Bronchial epithelial cell (primary cell): ENCODE measurements around the gene HOXB9. TPM values are rescaled to one million over a fixed set of nuclear protein-coding genes. Genes with fewer than 3 reads are reported as not detected.

Source experiments
- DNase-seq: peaks from one replicate; pipeline ENCODE4 v3.0.0-alpha.2; 2010; ENCODE audit warnings: low read depth
- FAIRE-seq: peaks from 2 replicates; lab custom pipeline; 2011; peaks lifted over from hg19 to GRCh38; lab: Jason Lieb, UNC
- H3K27me3 ChIP-seq: 2 replicates; pipeline ENCODE4 v1.5.1; 2011; ENCODE audit warnings: low read length; ENCODE audit not compliant: control insufficient read depth, insufficient read depth
- H3K36me3 ChIP-seq: 2 replicates; pipeline ENCODE4 v1.5.1; 2011; ENCODE audit warnings: low read length; ENCODE audit not compliant: control insufficient read depth, insufficient read depth
- H3K4me3 ChIP-seq: 2 replicates; pipeline ENCODE4 v1.5.1; 2011; ENCODE audit warnings: mild to moderate bottlenecking, low read depth, low read length, control low read depth
- CTCF ChIP-seq: IDR thresholded peaks from 2 replicates; pipeline ENCODE4 v1.5.1; 2011; ENCODE audit warnings: mild to moderate bottlenecking, moderate library complexity, low read length, control low read depth, inconsistent platforms; ENCODE audit not compliant: insufficient read depth, severe bottlenecking
- total RNA-seq: library from RNA; depleted of rRNA; stranded (reverse); fragments of >200 nt; gene quantifications from 2 replicates; pipeline ENCODE4 v1.2.1, GENCODE V29; 2014

The HOXB9 gene
- total RNA-seq, 1 donor from 2014 or later: not detected

GRCh38 chr17:48610282-48611211 is 15.6 kb downstream of the HOXB9 start, which contains the start of gene HOXB7:
TSS of gene HOXB7 (minus strand) at chr17:48611017. CDS start at chr17:48610918, 99 bp downstream.
- H3K4me3 ChIP-seq: no peak within 1 kb of the TSS
- no peak for TF ChIP-seq CTCF
- DNase-seq (no peak), FAIRE-seq (no peak)
- H3K36me3 ChIP-seq: no peaks in the 10 kb centered on the region
- H3K27me3 ChIP-seq: peaks cover 83% of the 10 kb centered on the region

GRCh38 chr17:48609759-48610281 is 16.3 kb downstream of the HOXB9 start:
- H3K36me3 ChIP-seq: no peaks in the 10 kb centered on the region
- peaks cover 84% of the 10 kb centered on the region for H3K27me3 ChIP-seq
- no peak for DNase-seq
- H3K4me3 ChIP-seq: no peak overlapping the region
- no peak for FAIRE-seq
- TF ChIP-seq CTCF: no peak

GRCh38 chr17:48609033-48609432 is 17.1 kb downstream of the HOXB9 start:
- Histone ChIP-seq H3K27me3 (peaks cover 86% of the 10 kb centered on the region), H3K36me3 (no peaks in the 10 kb centered on the region), H3K4me3 (no peak overlapping the region)
- TF ChIP-seq CTCF: no peak
- FAIRE-seq: no peak
- DNase-seq: no peak

- Histone ChIP-seq H3K36me3 (no peaks in the 10 kb centered on the region), H3K27me3 (peaks cover 85% of the 10 kb centered on the region), H3K4me3 (no peak overlapping the region)
- no peak for TF ChIP-seq CTCF
- DNase-seq (no peak), FAIRE-seq (no peak)
Observed at GRCh38 chr17:48608494-48608834, 17.7 kb downstream of the HOXB9 start.

GRCh38 chr17:48606892-48607614 is 19.1 kb downstream of the HOXB9 start:
- FAIRE-seq: no peak
- no peaks in the 10 kb centered on the region for H3K36me3 ChIP-seq
- no peak overlapping the region for H3K4me3 ChIP-seq
- peaks cover 87% of the 10 kb centered on the region for H3K27me3 ChIP-seq
- TF ChIP-seq CTCF: no peak
- DNase-seq: no peak
